K562 (cell line): ENCODE data around the gene STING1. TPM values are rescaled to one million over a fixed set of nuclear protein-coding genes. Genes with fewer than 3 reads are reported as not detected.

ENCODE experiments used
- ATAC-seq: fragments of 200-7000 bp; cut with Tn5 transposase; 3 replicates; pipeline ENCODE4 v1.9.1; 2020; ENCODE audit warnings: moderate library complexity
- BruUV-seq: library from RNA; stranded (reverse); fragments of 400-500 nt; replicated peaks from 2 replicates; lab custom pipeline; 2021; lab: Mats Ljungman, UMichigan
- CTCF ChIA-PET: fragments of 300-600 bp; formaldehyde crosslinking; extraction: SDS; loops from one replicate; lab custom pipeline; 2021; ENCODE audit warnings: low intra/inter-chr PET ratio; lab: Yijun Ruan, JAX
- POLR2A ChIA-PET: fragments of 300-600, 350-650 bp; sonication (Branson Sonifier 250); formaldehyde crosslinking; extraction: SDS; loops from one replicate; lab custom pipeline; 2021; ENCODE audit warnings: antibody characterized with exemption, inconsistent platforms; lab: Yijun Ruan, JAX
- DNase-seq, 4 experiments: peaks; one replicate each; pipeline versions ENCODE4 v3.0.0 to v3.0.0-alpha.2; 2011 to 2018; ENCODE audit warnings: low spot score in 3 of 4, mixed read lengths in 3 of 4; ENCODE audit errors: extremely low read depth in 1 of 4
- FAIRE-seq: peaks from 2 replicates; lab custom pipeline; 2011; peaks lifted over from hg19 to GRCh38; lab: Jason Lieb, UNC
- H2AFZ ChIP-seq: 2 replicates; pipeline ENCODE4 v1.6.0; 2011; ENCODE audit warnings: low read depth, low read length, control low read depth, inconsistent platforms
- H3K27ac ChIP-seq: fragments of 200-600 bp; 3 replicates; pipeline ENCODE4 v1.8.0; 2011; ENCODE audit warnings: low read depth, mild to moderate bottlenecking, control low read depth, inconsistent platforms, low read length, moderate library complexity, mixed read lengths; ENCODE audit errors: extremely low read depth
- H3K27me3 ChIP-seq, 2 experiments: fragments of 300-600 bp in 1 of 2; 2 replicates in 1 of 2; 3 replicates in 1 of 2; pipeline versions ENCODE4 v1.6.0 to v1.8.0; 2011; ENCODE audit warnings: inconsistent platforms in 2 of 2, low read length in 2 of 2, mild to moderate bottlenecking in 1 of 2, mixed read lengths in 1 of 2, moderate library complexity in 1 of 2; ENCODE audit not compliant: control insufficient read depth in 2 of 2, insufficient read depth in 2 of 2
- H3K36me3 ChIP-seq: fragments of 300-600 bp; 3 replicates; pipeline ENCODE4 v1.8.0; 2011; ENCODE audit warnings: mild to moderate bottlenecking, low read length, inconsistent platforms; ENCODE audit not compliant: control insufficient read depth, insufficient read depth
- H3K4me1 ChIP-seq, 2 experiments: fragments of 200-600 bp in 1 of 2; replicated peaks in 1 of 2; 2 replicates in 1 of 2; 3 replicates in 1 of 2; pipeline versions ENCODE4 v1.5.1 to v1.8.0; 2011; ENCODE audit warnings: inconsistent platforms in 2 of 2, low read length in 2 of 2, mild to moderate bottlenecking in 1 of 2, mixed read lengths in 1 of 2, moderate library complexity in 1 of 2; ENCODE audit not compliant: control insufficient read depth in 2 of 2, insufficient read depth in 2 of 2
- H3K4me2 ChIP-seq: 2 replicates; pipeline ENCODE4 v1.6.1; 2011; ENCODE audit warnings: low read length, control low read depth, inconsistent platforms, mixed read lengths; ENCODE audit not compliant: insufficient read depth
- H3K4me3 ChIP-seq: fragments of 200-600 bp; sonication (generic), shearing (Covaris generic); 2 replicates; pipeline ENCODE4 v1.5.1; 2016; ENCODE audit warnings: control low read depth, inconsistent platforms
- H3K79me2 ChIP-seq: fragments of 200-600 bp; 3 replicates; pipeline ENCODE4 v1.8.0; 2011; ENCODE audit warnings: low read length, inconsistent platforms; ENCODE audit not compliant: control insufficient read depth, insufficient read depth
- H3K9ac ChIP-seq, 2 experiments: 2 replicates each; pipeline versions ENCODE4 v1.6.0 to v1.6.1; 2011; ENCODE audit warnings: low read depth in 2 of 2, low read length in 2 of 2, control low read depth in 1 of 2, inconsistent platforms in 1 of 2, mild to moderate bottlenecking in 1 of 2, mixed read lengths in 1 of 2; ENCODE audit not compliant: insufficient read depth in 1 of 2
- H3K9me1 ChIP-seq: one replicate; pipeline ENCODE4 v1.6.0; 2011; ENCODE audit warnings: inconsistent platforms, mild to moderate bottlenecking, low read length, moderate library complexity; ENCODE audit not compliant: control insufficient read depth, insufficient read depth
- H3K9me3 ChIP-seq: replicated peaks from 2 replicates; pipeline ENCODE4 v1.5.1; 2011; ENCODE audit warnings: low read depth, low read length, inconsistent platforms; ENCODE audit not compliant: control insufficient read depth, insufficient read depth
- H4K20me1 ChIP-seq: replicated peaks from 2 replicates; pipeline ENCODE4 v1.6.1; 2011; ENCODE audit warnings: low read length, inconsistent platforms, mixed read lengths; ENCODE audit not compliant: control insufficient read depth, insufficient read depth
- CBX8 ChIP-seq: fragments of 200-600 bp; sonication (generic); IDR thresholded peaks from 2 replicates; pipeline ENCODE4 v1.6.1; 2012; ENCODE audit warnings: borderline replicate concordance, mixed run types, low read depth, mild to moderate bottlenecking, moderate library complexity, mixed read lengths, low read length, control low read depth, inconsistent platforms; ENCODE audit not compliant: poor library complexity, severe bottlenecking; ENCODE audit errors: extremely low read depth
- E4F1 ChIP-seq: fragments of 250-450 bp; sonication (Bioruptor Pico); IDR thresholded peaks from 2 replicates; pipeline ENCODE4 v1.5.0; 2021; ENCODE audit warnings: mild to moderate bottlenecking, borderline replicate concordance
- GTF2B ChIP-seq: IDR thresholded peaks from 2 replicates; pipeline ENCODE4 v1.6.1; 2011; ENCODE audit not compliant: insufficient read length; ENCODE audit errors: extremely low read depth
- KDM5B ChIP-seq: fragments of 200-600 bp; sonication (generic); IDR thresholded peaks from 2 replicates; pipeline ENCODE4 v1.6.1; 2012; ENCODE audit warnings: low read depth, mild to moderate bottlenecking, moderate library complexity, low read length, control low read depth, inconsistent platforms; ENCODE audit not compliant: insufficient replicate concordance
- MBD1 ChIP-seq: fragments of 250-450 bp; sonication (Bioruptor Pico); IDR thresholded peaks from 2 replicates; pipeline ENCODE4 v1.8.0; 2022; ENCODE audit warnings: inconsistent platforms
- NCOA4 ChIP-seq: fragments of 450-650 bp; IDR thresholded peaks from 2 replicates; pipeline ENCODE4 v1.6.1; 2018; ENCODE audit warnings: mild to moderate bottlenecking; ENCODE audit not compliant: partially characterized antibody
- RBM39 ChIP-seq: fragments of 200-400 bp; formaldehyde crosslinking; optimal IDR thresholded peaks from 2 replicates; pipeline ENCODE3; 2018; ENCODE audit warnings: low read depth, low read length
- SP2 ChIP-seq: IDR thresholded peaks from 2 replicates; pipeline ENCODE4 v1.6.1; 2011; ENCODE audit warnings: mild to moderate bottlenecking, low read depth, low read length, moderate library complexity; ENCODE audit not compliant: poor library complexity, severe bottlenecking; ENCODE audit errors: extremely low read depth
- STAT6 ChIP-seq: sonication (generic); formaldehyde crosslinking; IDR thresholded peaks from 2 replicates; pipeline ENCODE4 v1.8.1; 2023; ENCODE audit warnings: mild to moderate bottlenecking, missing genetic modification reagents
- TGIF2 ChIP-seq: sonication (generic); formaldehyde crosslinking; IDR thresholded peaks from 2 replicates; pipeline ENCODE4 v1.8.1; 2022; ENCODE audit warnings: mild to moderate bottlenecking, missing genetic modification reagents, moderate library complexity
- YY1 ChIP-seq, 3 experiments: IDR thresholded peaks; 2 replicates each; pipeline ENCODE4 v1.6.1; 2011; ENCODE audit warnings: low read length in 2 of 3, mild to moderate bottlenecking in 2 of 3, moderate library complexity in 2 of 3, borderline replicate concordance in 1 of 3, control low read depth in 1 of 3, low read depth in 1 of 3; ENCODE audit not compliant: insufficient read depth in 3 of 3, insufficient replicate concordance in 2 of 3, control insufficient read depth in 1 of 3, insufficient read length in 1 of 3; ENCODE audit errors: extremely low read depth in 1 of 3
- WGBS: fragments of 100-300 bp; shearing (Covaris generic); methylation state at CpG from one replicate; pipeline ENCODE4 v1.1.6; 2016; ENCODE audit warnings: low coverage, mixed read lengths; ENCODE audit not compliant: insufficient coverage; ENCODE audit errors: missing lambda C conversion rate; 5-methylcytosine and 5-hydroxymethylcytosine counted together
- in situ Hi-C: fragments of 300-500 bp; cut with MboI; formaldehyde crosslinking; loops from 4 replicates; pipeline ENCODE4 v1.15.0; 2018; ENCODE audit warnings: inconsistent platforms, mixed read lengths
- intact Hi-C: fragments of 100-400 bp; cut with micrococcal nuclease; formaldehyde crosslinking; loops from 2 replicates; pipeline ENCODE4 v1.14.2; 2022
- polyA plus RNA-seq, 8 experiments: library from polyadenylated mRNA; depleted of rRNA in 4 of 8; stranded (reverse) in 5 of 8; unstranded in 3 of 8; fragments of >200 nt; fragmentation: Nextera tagmentation in 2 of 8; fragmentation: Illumina TruSeq in 1 of 8; extraction: Ambion mirVana in 2 of 8; extraction: Trizol in 1 of 8; gene quantifications; 2 replicates each; pipeline versions ENCODE4 v1.2.1 to v1.2.3, GENCODE V29; 2011 to 2014; ENCODE audit warnings: inconsistent platforms in 1 of 8, missing spikeins in 1 of 8
- total RNA-seq, 7 experiments: library from RNA; depleted of rRNA in 6 of 7; stranded (reverse); fragments of >200 nt in 6 of 7; fragmentation: Illumina TruSeq in 2 of 7; extraction: Trizol in 2 of 7; gene quantifications; 2 replicates each; pipeline versions ENCODE4 v1.2.1 to v1.2.3, GENCODE V29; 2011 to 2021; ENCODE audit warnings: low replicate concordance in 1 of 7

The STING1 gene
- total and polyA plus RNA-seq, 9 of the 15 experiments (the other 6 are each of a cell fraction or from before 2014, with no cell fraction given), result 20.8 to 69.1 (median 44.7) TPM

GRCh38 chr5:139459451-139459934, 23.1 kb downstream of the STING1 start:
- H3K4me2 ChIP-seq, result no peak overlapping the region
- H3K36me3 ChIP-seq, result no peaks in the 10 kb centered on the region
- intact Hi-C loops, result no loop called here
- no peaks in the 10 kb centered on the region for H4K20me1 ChIP-seq
- no peaks in the 10 kb centered on the region for H3K79me2 ChIP-seq
- POLR2A ChIA-PET, result interaction anchor here (1.0 kb wide), 1 partner anchor 20 kb away, joined by 3 read pairs; the partner anchor contains the start of gene DNAJC18
- peak overlapping the region in 1 of 2 experiments; percentile 63; a peak in 2 of 4 replicates for H3K9ac ChIP-seq
- H2AFZ ChIP-seq, result peak overlapping the region; percentile 71
- no peak overlapping the region for H3K27ac ChIP-seq
- CTCF ChIA-PET, result no interaction called here
- H3K9me1 ChIP-seq, result no peaks in the 10 kb centered on the region
- DNase-seq (no peak), FAIRE-seq (no peak), ATAC-seq (no peak)
- H3K27me3 ChIP-seq, result no peaks in the 10 kb centered on the region
- no peaks in the 10 kb centered on the region for H3K9me3 ChIP-seq
- H3K4me3 ChIP-seq, result no peak overlapping the region
- BruUV-seq, result no TSS peak
- H3K4me1 ChIP-seq, result peaks cover 0 to 7% of the 10 kb centered on the region in 2 experiments; a peak in 2 of 5 replicates
- 54% methylated on average over 8 of the region's 8 CpGs for WGBS
- in situ Hi-C loops, result no loop called here
- TF ChIP-seq E4F1 (CRISPR knock-in tag) (no peak), CBX8 (no peak), SP2 (no peak), RBM39 (no peak), STAT6 (CRISPR knock-in tag) (no peak), YY1 (IDR thresholded peaks at IDR 0.05; ENCODE audit: borderline replicate concordance in 1 of 3, control insufficient read depth in 1 of 3, extremely low read depth in 1 of 3, insufficient read depth in 3 of 3, insufficient read length in 1 of 3, insufficient replicate concordance in 2 of 3, low read depth in 1 of 3, low read length in 2 of 3) (no peak), GTF2B (no peak), MBD1 (CRISPR knock-in tag) (no peak), NCOA4 (no peak), TGIF2 (CRISPR knock-in tag) (no peak), KDM5B (no peak)
